HG03432 (cell line): ENCODE measurements around the gene PEMT.

Source experiments
- ATAC-seq: cut with Tn5 transposase; IDR thresholded peaks from one replicate; pipeline ENCODE4 v1.9.1; 2021; ENCODE audit warnings: mild to moderate bottlenecking, moderate library complexity; ENCODE audit not compliant: unreplicated experiment

PEMT gene

GRCh38 chr17:17462048-17462824 is 129.3 kb downstream of the PEMT start:
- no peak for ATAC-seq

DNA sequence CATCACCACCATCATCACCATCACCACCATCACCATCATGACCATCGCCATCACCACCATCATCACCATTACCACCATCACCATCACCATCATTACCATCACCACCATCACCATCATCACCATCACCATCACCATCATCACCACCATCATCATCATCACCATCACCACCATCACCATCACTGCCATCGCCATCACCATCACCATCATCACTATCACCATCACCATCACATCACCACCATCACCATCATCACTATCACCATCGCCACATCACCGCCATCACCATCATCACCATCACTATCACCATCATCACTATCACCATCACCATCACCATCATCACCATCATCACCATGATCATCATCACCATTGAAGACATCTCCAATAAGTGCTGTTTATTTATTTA is 131.5 kb downstream of the PEMT start:
- no peak for ATAC-seq

GRCh38 chr17:17457680-17458079 is 133.8 kb downstream of the PEMT start:
- no peak for ATAC-seq

DNA sequence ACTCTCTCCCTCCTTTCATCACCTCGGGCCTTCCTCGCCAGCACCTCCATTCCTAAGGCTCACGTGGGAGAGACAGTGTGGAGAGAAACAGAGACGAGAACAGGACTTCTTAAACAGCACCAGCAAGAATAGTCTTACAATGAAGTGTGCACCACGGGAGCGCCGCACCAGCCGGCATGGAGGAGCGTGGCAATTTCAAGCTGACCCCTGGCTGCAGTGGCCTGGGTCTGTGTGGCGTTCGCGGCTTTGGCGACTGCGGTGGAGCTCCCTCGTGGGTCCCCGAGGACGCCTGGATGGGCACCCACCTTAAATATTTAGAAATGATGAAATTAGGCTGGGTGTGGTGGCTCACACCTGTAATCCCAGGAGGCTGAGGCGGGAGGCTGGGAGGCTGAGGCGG is 135.3 kb downstream of the PEMT start:
- ATAC-seq, result no peak
